HG03064 (cell line): ENCODE results near the gene DGCR6L.
"Not testable (repeated sequence)": the region's sequence is repeated elsewhere in the genome, so short reads cannot be mapped to it uniquely, and the experiment has no call there.

Experiments used
- ATAC-seq: cut with Tn5 transposase; IDR thresholded peaks from one replicate; pipeline ENCODE4 v1.9.1; 2021; ENCODE audit warnings: low read depth; ENCODE audit not compliant: unreplicated experiment

DGCR6L gene

GRCh38 chr22:20310773-20311172, 9.1 kb downstream of the DGCR6L start:
- not testable (repeated sequence) for ATAC-seq

- ATAC-seq, result not testable (repeated sequence)
Measured at GRCh38 chr22:20310180-20310579, 9.7 kb downstream of the DGCR6L start.

GRCh38 chr22:20308806-20309650, 10.8 kb downstream of the DGCR6L start:
- not testable (repeated sequence) for ATAC-seq

- not testable (repeated sequence) for ATAC-seq
Measured at GRCh38 chr22:20307448-20308447, 12.1 kb downstream of the DGCR6L start.

GRCh38 chr22:20306646-20307447, 13.0 kb downstream of the DGCR6L start:
- not testable (repeated sequence) for ATAC-seq

- ATAC-seq, result no peak
Measured at GRCh38 chr22:20305894-20306645, 13.8 kb downstream of the DGCR6L start.

- ATAC-seq, result not testable (repeated sequence)
Measured at GRCh38 chr22:20305230-20305893, 14.5 kb downstream of the DGCR6L start.

GRCh38 chr22:20304646-20305045, 15.2 kb downstream of the DGCR6L start:
- no peak for ATAC-seq

GRCh38 chr22:20303229-20303534, 16.7 kb downstream of the DGCR6L start:
- not testable (repeated sequence) for ATAC-seq

- ATAC-seq, result no peak
Measured at GRCh38 chr22:20302438-20303228, 17.2 kb downstream of the DGCR6L start.

- ATAC-seq, result no peak
Measured at GRCh38 chr22:20299746-20300136, 20.1 kb downstream of the DGCR6L start.

GRCh38 chr22:20298803-20299745, 20.8 kb downstream of the DGCR6L start:
- no peak for ATAC-seq

GRCh38 chr22:20298110-20298802, 21.6 kb downstream of the DGCR6L start:
- ATAC-seq, result no peak

- no peak for ATAC-seq
Measured at GRCh38 chr22:20297414-20298109, 22.3 kb downstream of the DGCR6L start.

- no peak for ATAC-seq
Measured at GRCh38 chr22:20296598-20296997, 23.3 kb downstream of the DGCR6L start.
